GM21526 (cell line): ENCODE measurements around the gene SERPINE2.
"Not testable (repeated sequence)": the region's sequence is repeated elsewhere in the genome, so short reads cannot be mapped to it uniquely, and the experiment has no call there.

ENCODE experiments used
- ATAC-seq: cut with Tn5 transposase; IDR thresholded peaks from one replicate; pipeline ENCODE4 v1.9.1; 2021; ENCODE audit warnings: moderate library complexity; ENCODE audit not compliant: unreplicated experiment, low FRiP score

Gene SERPINE2

GRCh38 chr2:224017957-224018356 lies 21.1 kb downstream of the SERPINE2 start:
- ATAC-seq: no peak

- no peak for ATAC-seq
Measured at GRCh38 chr2:224016963-224017362, 22.1 kb downstream of the SERPINE2 start.

DNA sequence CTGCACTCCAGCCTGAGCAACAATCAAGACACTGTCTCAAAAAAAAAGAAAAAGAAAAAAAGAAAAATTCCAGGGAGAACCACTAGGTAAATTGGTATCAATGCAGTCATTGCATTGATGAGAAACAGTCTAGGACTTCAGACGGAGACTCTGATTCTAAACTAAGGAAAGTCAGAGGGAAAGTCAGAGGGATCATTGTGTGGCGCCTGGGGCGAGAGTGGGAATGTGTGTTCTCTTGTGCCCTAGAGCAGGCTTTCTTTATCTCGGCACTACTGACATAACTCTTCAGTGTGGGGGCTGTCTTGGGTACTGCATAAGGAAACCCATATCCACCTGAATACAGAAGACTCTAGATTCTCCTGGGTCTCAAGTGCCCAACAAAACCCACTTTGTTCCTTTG lies 24.8 kb downstream of the SERPINE2 start:
- no peak for ATAC-seq

GRCh38 chr2:224011837-224012236 lies 27.2 kb downstream of the SERPINE2 start:
- ATAC-seq: no peak

DNA sequence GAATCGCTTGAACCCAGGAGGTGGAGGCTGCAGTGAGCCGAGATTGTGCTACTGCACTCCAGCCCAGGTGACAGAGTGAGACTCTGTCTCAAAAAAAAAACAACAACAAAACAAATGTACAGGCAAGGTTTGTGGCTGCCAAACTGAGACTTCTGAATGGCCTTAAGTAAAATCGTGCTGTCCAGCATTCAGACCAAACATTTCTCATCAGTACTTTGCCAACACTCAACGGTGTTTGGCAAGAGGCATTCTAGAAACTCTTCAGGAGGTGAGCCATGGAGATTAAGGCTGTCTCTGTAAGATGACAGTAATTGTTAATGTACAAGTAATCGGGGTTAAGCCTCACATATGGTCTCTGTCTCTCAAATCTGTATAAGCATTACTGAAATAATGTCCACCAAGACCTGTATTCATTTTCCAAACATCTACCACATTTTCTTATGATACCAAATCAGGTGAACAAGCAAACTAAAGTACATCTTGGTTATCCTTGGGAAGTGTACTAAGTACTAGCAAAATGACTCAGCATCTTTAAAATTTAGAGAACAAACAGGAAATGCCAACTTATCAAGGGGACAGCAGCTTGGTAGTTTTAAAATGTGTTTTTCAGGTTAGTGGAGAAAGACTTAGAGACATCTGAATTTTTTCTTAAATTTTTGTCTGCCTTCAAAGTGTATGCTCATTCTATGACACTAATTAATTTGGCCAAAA lies 29.3 kb downstream of the SERPINE2 start:
- ATAC-seq: no peak

- no peak for ATAC-seq
Measured at GRCh38 chr2:224008702-224009261, 30.3 kb downstream of the SERPINE2 start.

- no peak for ATAC-seq
Measured at GRCh38 chr2:224004105-224004695, 34.9 kb downstream of the SERPINE2 start.

GRCh38 chr2:224000662-224001061 lies 38.4 kb downstream of the SERPINE2 start:
- ATAC-seq: not testable (repeated sequence)

DNA sequence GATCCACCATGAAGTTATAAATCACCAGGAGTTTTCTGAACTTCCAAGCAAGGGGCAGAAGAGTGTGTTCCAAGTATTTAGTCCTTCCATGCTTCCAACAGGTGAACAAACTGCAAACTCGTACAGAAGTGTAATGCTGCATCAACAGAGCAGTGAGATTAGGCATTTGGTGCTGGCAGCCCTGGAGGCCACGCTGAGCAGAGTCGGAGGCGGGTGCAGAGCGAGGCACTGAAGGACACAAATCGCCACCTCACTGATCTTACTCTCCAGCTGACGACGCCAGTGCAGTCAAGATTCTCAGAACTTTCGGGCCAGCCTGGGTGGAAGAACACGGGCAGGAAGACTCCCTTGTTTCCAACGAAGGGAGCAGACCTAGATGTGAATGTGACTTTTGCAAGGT lies 39.2 kb downstream of the SERPINE2 start:
- ATAC-seq: no peak

DNA sequence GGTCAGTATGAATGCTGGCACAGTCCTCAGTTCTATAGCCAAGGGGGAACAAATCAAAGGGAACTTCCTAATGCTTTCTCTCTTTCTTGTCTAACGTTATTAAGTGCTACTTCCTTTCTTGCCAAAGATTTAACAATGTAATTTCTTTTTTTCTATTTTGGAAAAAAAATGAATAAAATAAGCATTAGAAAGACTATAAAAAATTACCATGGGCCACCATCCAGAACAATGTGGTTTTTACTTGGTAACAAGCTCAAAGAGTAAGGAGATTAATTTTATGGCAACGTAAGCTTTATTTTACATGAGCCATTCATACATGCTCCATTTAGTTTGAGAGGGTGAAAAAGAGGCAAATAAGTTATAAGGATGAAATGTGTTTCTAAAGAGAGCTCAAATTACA lies 40.1 kb downstream of the SERPINE2 start:
- no peak for ATAC-seq

DNA sequence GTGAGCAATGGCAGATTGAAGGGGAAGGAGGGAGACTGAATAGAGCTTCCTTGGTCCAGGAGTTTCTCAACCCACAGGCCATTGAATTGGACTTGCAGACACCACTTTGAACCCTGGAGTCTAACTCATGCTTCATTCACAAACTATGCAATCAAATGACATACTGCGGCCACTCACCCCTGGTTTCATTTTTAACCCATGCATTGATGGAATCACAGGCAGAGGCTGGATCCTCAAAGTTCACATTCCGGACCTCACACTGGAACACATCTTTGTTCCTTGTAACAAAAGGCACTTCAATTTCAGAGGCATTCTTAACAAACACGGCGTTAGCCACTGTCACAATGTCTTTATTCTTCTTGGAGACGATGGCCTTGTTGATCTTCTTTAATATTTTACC lies 41.1 kb downstream of the SERPINE2 start:
- ATAC-seq: no peak

GRCh38 chr2:223996391-223996790 lies 42.7 kb downstream of the SERPINE2 start:
- ATAC-seq: no peak

GRCh38 chr2:223995569-223995968 lies 43.5 kb downstream of the SERPINE2 start:
- no peak for ATAC-seq

DNA sequence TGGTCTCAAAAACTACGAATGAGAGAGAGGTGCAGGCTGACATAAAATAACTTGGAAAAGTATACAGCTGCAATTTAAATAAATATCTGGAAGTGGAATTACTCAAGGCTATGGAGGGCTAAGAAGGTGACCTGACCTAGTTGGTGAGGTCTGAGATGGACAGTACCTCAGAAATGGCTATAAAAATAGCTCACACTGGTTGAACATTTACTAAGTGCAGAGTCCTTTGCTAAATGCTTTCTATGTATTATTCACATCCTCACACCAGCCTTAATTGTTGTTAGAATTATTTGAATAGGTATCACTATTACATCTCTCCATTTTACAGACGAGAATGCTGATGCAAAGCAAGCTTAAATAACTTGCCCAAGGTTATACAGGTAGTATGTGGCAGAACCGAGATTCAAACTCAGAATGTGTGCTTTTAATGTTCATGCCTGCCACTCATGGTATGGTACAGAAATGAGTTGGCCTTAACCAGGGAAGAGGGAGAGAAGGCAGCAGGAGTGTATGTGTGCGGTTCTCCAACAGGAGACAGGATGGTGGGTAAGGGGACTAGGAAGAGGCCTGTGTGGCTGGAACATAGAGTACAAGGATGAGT lies 44.4 kb downstream of the SERPINE2 start:
- no peak for ATAC-seq

DNA sequence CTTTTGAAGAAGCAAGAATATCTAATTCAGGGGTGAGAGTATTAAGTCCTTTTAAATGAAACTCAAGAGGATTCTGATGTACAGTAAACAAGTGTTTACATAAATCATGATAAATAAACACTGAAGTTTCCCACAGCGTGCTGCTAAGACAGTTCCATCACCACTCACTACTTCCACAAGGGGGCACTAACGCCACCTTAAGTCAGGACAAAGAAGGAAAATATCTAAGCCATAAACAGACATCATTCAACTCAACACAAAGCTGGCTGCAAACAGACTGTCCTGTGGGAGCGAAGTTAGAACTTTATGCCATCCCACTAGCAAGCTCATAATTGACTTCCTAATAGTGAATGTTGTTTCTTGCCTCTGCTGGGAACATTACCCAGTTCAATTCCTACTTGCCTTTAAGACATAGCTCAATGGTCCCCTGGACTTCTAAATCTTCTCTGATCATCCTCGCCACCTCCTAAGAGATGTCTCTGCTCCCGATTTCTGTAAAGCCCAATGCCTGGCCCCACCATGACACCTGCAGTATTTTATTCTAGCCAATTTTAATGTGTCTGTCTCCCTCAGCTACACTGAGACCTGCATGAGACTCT lies 45.4 kb downstream of the SERPINE2 start:
- ATAC-seq: peak; percentile 82

GRCh38 chr2:223991611-223992010 lies 47.5 kb downstream of the SERPINE2 start:
- ATAC-seq: no peak

- no peak for ATAC-seq
Measured at GRCh38 chr2:223989856-223990232, 49.2 kb downstream of the SERPINE2 start.

GRCh38 chr2:223989206-223989855 lies 49.8 kb downstream of the SERPINE2 start:
- ATAC-seq: no peak

DNA sequence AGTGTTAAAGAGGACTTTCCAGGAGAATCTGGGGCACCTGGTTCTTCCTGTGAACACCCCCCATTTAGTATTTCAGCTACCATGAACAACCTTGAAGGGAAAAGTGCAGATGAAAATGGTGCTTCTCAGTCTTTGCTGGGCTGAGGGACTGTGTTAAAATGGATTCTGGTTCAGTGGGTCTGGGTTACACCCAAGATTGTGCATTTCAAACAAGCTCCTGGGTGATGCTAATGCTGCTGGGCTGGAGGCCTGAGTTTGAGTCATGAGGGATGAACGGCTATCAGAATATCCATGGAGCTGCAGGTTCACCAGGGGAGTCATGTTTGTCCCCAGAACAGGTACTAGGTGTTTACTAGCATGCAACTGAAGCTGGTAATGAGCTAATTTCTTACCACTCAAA lies 57.8 kb downstream of the SERPINE2 start:
- no peak for ATAC-seq

DNA sequence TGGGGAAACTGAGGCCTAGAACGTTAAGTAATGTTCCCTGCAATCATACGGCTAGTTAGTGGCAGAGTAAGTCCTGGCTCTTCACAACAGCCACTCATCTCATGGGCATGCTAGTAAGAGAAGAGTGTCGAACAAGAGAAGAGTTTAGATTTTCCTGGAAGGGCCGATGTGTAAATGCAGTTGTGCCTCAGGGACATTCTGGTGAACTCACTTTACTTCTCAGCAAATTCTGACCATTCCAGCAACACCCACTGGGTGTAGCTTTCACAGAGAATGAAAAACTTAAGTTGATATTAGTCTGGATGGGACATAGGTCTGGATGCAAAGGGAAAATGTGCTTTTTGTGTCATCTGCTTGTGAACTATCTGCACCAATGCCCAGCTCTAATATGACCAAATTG lies 58.3 kb downstream of the SERPINE2 start:
- ATAC-seq: no peak

- ATAC-seq: no peak
Measured at GRCh38 chr2:223980397-223980735, 58.7 kb downstream of the SERPINE2 start.
